ENCODE measurements around the gene ARSG. TPM values are rescaled to one million over a fixed set of nuclear protein-coding genes. Genes with fewer than 3 reads are reported as not detected.

Gene ARSG
- polyA plus RNA-seq, 1 donor from 2014 or later: 16.9 TPM

GRCh38 chr17:68385490-68386215 is 94.4 kb downstream of the ARSG start:
- no peaks in the 10 kb centered on the region for H3K9me3 ChIP-seq (ENCODE audit: low read length)
- H4K20me1 ChIP-seq (ENCODE audit: insufficient read depth): no peaks in the 10 kb centered on the region
- H2AFZ ChIP-seq (ENCODE audit: low read depth, low read length): no peak overlapping the region
- H3K27me3 ChIP-seq (ENCODE audit: insufficient read depth, low read depth, low read length): no peaks in the 10 kb centered on the region
- H3K36me3 ChIP-seq (ENCODE audit: insufficient read depth, low read length): no peaks in the 10 kb centered on the region
- H3K4me2 ChIP-seq (ENCODE audit: low read length): no peak overlapping the region
- no peak overlapping the region for H3K4me3 ChIP-seq (ENCODE audit: low read length)
- TF ChIP-seq TAF1 (IDR thresholded peaks at IDR 0.05; ENCODE audit: low read depth): no peak
- TF ChIP-seq SMC3 (conservative IDR thresholded peaks at IDR 0.05; ENCODE audit: poor library complexity): no peak
- no peak for TF ChIP-seq REST (IDR thresholded peaks at IDR 0.05; ENCODE audit: borderline replicate concordance)
- TF ChIP-seq MXI1 (conservative IDR thresholded peaks at IDR 0.05; ENCODE audit: poor library complexity, severe bottlenecking): no peak
- no peak for TF ChIP-seq EZH2 (IDR thresholded peaks at IDR 0.05; ENCODE audit: borderline replicate concordance, insufficient read depth, low read length, poor library complexity, severe bottlenecking)
- no peak for TF ChIP-seq POLR2AphosphoS5 (IDR thresholded peaks at IDR 0.05)
- TF ChIP-seq CTCF (IDR thresholded peaks at IDR 0.05; ENCODE audit: poor library complexity, severe bottlenecking): no peak
- TF ChIP-seq RAD21 (conservative IDR thresholded peaks at IDR 0.05): no peak
- TF ChIP-seq EP300 (conservative IDR thresholded peaks at IDR 0.05; ENCODE audit: poor library complexity, severe bottlenecking): no peak
- H3K27ac ChIP-seq (ENCODE audit: low read length): no peak overlapping the region
- H3K79me2 ChIP-seq (replicated peaks; ENCODE audit: insufficient read depth, low read length): no peaks in the 10 kb centered on the region
- no peak overlapping the region for H3K9ac ChIP-seq (ENCODE audit: low read length)
- no peaks in the 10 kb centered on the region for H3K9me2 ChIP-seq (ENCODE audit: insufficient read depth, low read length)
- no peaks in the 10 kb centered on the region for H3F3A ChIP-seq (ENCODE audit: insufficient read depth, low read length, poor library complexity, severe bottlenecking)

- Histone ChIP-seq H3K9ac (ENCODE audit: low read length) (no peak overlapping the region), H2AFZ (ENCODE audit: low read depth, low read length) (no peak overlapping the region), H3K9me3 (ENCODE audit: low read length) (no peaks in the 10 kb centered on the region), H3K27ac (ENCODE audit: low read length) (no peak overlapping the region), H4K20me1 (ENCODE audit: insufficient read depth) (no peaks in the 10 kb centered on the region), H3K4me2 (ENCODE audit: low read length) (no peak overlapping the region), H3K79me2 (replicated peaks; ENCODE audit: insufficient read depth, low read length) (no peaks in the 10 kb centered on the region), H3K27me3 (ENCODE audit: insufficient read depth, low read depth, low read length) (no peaks in the 10 kb centered on the region), H3F3A (ENCODE audit: insufficient read depth, low read length, poor library complexity, severe bottlenecking) (no peaks in the 10 kb centered on the region), H3K36me3 (ENCODE audit: insufficient read depth, low read length) (no peaks in the 10 kb centered on the region), H3K9me2 (ENCODE audit: insufficient read depth, low read length) (no peaks in the 10 kb centered on the region), H3K4me3 (ENCODE audit: low read length) (no peak overlapping the region)
- no peak for TF ChIP-seq SMC3 (conservative IDR thresholded peaks at IDR 0.05; ENCODE audit: poor library complexity)
- no peak for TF ChIP-seq TAF1 (IDR thresholded peaks at IDR 0.05; ENCODE audit: low read depth)
- no peak for TF ChIP-seq EZH2 (IDR thresholded peaks at IDR 0.05; ENCODE audit: borderline replicate concordance, insufficient read depth, low read length, poor library complexity, severe bottlenecking)
- TF ChIP-seq POLR2AphosphoS5 (IDR thresholded peaks at IDR 0.05): no peak
- no peak for TF ChIP-seq CTCF (IDR thresholded peaks at IDR 0.05; ENCODE audit: poor library complexity, severe bottlenecking)
- no peak for TF ChIP-seq MXI1 (conservative IDR thresholded peaks at IDR 0.05; ENCODE audit: poor library complexity, severe bottlenecking)
- no peak for TF ChIP-seq EP300 (conservative IDR thresholded peaks at IDR 0.05; ENCODE audit: poor library complexity, severe bottlenecking)
- no peak for TF ChIP-seq RAD21 (conservative IDR thresholded peaks at IDR 0.05)
- no peak for TF ChIP-seq REST (IDR thresholded peaks at IDR 0.05; ENCODE audit: borderline replicate concordance)
Measured at GRCh38 chr17:68387435-68388218, 96.3 kb downstream of the ARSG start.
